Hematopoietic multipotent progenitor cell treated with erythropoietin and hydrocortisone succinate and interleukin-3 and kit ligand, for 6 days (in vitro differentiated cells): ENCODE measurements around the gene GALNT3.

Experiments
- DNase-seq: peaks from one replicate; pipeline ENCODE4 v3.0.0-alpha.2; 2015

Gene GALNT3

GRCh38 chr2:165795011-165795410 lies 964 bp upstream of the GALNT3 start:
- peak; percentile 14 for DNase-seq

- DNase-seq = peak; percentile 83
Observed at GRCh38 chr2:165794536-165794928, 485 bp upstream of the GALNT3 start.

- peak; percentile 27 for DNase-seq
Observed at GRCh38 chr2:165793161-165793778, 777 bp downstream of the GALNT3 start.

DNA sequence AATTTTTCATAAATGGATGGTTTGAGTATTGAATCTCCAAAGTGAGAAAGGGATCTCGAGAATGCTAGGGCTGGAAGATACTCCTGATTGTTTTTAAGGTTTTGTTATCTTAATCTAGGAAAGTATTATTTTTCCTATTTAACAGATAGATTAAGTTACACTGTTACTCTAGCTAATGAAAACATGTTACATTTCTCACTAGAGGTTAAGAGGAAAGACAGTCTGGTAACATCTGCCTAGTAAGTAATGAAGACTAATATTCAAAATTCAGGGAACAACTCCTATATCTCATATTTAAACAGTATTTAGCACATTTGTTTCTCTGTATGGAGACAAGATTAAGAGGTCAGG lies 2.0 kb downstream of the GALNT3 start:
- DNase-seq = no peak

GRCh38 chr2:165791421-165792103 lies 2.5 kb downstream of the GALNT3 start:
- peak; percentile 11 for DNase-seq

- DNase-seq = no peak
Observed at GRCh38 chr2:165790466-165790865, 3.6 kb downstream of the GALNT3 start.

- DNase-seq = peak; percentile 9
Observed at GRCh38 chr2:165787334-165787733, 6.7 kb downstream of the GALNT3 start.

GRCh38 chr2:165779706-165780105 lies 14.3 kb downstream of the GALNT3 start:
- DNase-seq = no peak

GRCh38 chr2:165778653-165779451 lies 15.2 kb downstream of the GALNT3 start:
- DNase-seq = peak; percentile 58

GRCh38 chr2:165778187-165778556 lies 15.9 kb downstream of the GALNT3 start:
- DNase-seq = no peak

DNA sequence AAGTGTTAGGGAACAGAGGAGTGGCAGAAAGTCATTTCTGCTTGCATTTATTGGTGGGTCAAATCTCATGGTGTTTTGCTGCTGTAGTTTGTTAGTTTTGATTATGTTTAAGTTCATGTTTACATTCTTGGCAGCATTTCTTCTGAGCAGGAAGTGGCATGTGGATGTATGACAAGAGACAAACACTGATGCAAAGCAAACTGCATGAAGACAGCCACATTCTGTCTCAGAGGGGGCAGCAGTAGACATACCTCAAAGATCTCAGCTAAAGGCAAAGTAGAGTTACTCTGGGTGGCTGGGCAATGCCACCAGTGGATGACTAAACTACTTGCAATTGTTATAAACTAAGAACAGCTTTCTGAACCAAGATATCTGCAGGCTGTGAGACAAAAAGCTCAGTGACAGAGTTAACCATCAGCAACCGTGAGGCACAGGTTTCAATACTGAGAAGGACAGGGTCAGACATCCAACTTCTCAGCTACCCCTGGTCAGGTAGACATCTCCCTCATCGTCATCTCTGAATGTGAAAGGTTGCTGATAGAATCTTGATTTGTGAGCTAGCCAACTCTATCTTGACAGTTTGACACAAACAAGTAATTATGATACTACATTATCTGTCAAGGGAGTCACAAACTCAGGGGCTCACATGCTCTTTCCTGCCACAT lies 16.4 kb downstream of the GALNT3 start:
- DNase-seq = no peak

GRCh38 chr2:165776796-165777195 lies 17.3 kb downstream of the GALNT3 start:
- DNase-seq = no peak

DNA sequence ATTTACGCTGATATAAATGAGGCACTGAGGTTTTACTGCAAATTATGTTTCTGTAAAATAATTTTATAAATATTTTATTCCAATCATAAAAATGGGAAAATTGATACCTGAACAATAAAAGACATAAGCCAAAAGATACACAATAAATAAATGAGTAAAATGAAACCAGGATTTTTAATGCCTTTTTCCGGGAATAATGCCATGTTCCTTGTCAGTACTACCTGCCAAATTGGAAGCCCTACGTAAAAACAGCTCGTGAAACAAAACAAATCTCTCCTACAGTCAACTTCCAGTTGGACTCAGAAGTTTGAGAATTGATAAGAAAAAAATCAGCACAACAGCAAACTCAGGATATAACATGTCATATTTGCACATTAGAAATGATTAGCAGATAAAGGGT lies 18.0 kb downstream of the GALNT3 start:
- no peak for DNase-seq

- no peak for DNase-seq
Observed at GRCh38 chr2:165773684-165774083, 20.4 kb downstream of the GALNT3 start.

DNA sequence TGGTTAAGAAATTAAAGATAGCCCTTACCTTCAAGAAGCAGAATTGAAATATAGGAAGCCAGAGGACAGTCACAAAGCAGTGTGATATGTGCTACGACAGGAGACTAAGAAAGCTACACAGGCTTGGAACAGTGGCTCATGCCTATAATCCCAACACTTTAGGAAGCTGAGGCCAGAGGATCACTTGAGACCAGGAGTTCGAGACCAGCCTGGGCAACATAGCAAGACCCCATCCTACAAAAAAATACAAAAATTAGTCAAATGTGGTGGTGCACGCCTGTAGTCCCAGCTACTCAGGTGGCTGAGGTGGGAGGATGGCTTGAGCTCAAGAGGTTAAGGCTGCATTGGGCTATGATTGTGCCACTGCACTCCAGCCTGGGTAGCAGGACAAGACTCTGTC lies 21.9 kb downstream of the GALNT3 start:
- DNase-seq = no peak

DNA sequence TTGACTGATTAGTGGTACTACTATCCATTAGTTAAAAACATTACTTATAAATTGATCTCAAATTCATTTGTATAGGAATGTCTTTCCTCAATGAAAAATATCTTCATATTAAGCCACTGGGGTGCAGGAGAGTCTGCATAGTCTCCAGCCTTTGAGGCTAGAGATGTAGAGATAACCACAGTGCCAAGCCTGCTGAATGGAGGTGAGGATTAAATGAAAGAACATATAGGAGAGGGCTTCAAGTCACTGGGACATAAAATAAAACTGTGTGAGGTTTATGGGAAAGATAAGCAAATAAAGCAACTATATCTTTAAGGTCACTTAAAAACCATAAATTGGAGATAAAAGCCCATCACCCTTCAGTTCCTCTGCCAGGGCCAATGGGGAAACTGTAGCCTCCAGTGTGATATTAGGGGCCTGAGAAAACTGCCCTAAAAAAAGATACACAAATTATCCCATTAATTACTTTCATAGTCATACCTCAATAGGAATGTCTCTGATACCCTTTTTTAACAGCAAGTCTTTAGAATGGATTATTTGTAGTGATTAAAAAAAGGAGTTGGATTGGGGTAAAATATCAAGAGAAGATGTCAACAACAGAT lies 27.6 kb downstream of the GALNT3 start:
- DNase-seq = no peak

DNA sequence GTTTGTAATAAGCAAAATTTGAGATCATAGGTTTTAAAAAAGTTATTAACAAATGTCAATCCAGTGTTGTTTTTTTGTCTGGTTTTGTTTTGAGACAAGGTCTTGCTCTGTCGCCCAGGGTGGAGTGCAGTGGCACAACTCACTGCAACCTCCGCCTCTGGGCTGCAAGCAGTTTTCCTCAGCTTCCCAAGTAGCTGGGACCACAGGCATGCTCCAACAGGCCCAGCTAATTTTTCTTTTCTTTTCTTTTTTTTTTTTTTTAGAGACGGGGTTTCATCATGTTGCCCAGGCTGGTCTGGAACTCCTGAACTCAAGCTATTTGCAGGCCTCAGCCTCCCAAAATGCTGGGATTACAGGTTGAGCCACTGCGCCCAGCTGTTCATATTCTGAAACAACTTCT lies 31.3 kb downstream of the GALNT3 start:
- no peak for DNase-seq

- no peak for DNase-seq
Observed at GRCh38 chr2:165757906-165758675, 36.0 kb downstream of the GALNT3 start.

DNA sequence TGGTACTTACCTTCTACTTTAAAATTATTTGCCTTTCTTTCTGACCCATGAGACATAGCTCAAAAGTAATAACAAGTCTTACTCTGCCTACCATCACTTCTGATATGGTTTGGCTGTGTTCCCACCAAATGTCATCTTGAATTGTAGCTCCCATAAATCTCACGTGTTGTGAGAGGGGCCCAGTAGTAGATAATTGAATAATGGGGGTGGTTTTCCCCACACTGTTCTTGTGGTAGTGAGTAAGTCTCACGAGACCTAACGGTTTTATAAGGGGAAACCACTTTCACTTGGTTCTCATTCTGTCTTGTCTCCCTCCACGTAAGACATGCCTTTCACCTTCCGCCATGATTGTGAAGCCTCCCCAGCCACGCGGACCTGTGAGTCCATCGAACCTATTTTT lies 47.5 kb downstream of the GALNT3 start:
- no peak for DNase-seq

- DNase-seq = no peak
Observed at GRCh38 chr2:165745916-165746315, 48.1 kb downstream of the GALNT3 start.

GRCh38 chr2:165743442-165743841 lies 50.6 kb downstream of the GALNT3 start:
- DNase-seq = peak; percentile 55

- DNase-seq = no peak
Observed at GRCh38 chr2:165725421-165725820, 68.6 kb downstream of the GALNT3 start.
